GM19035 (cell line): ENCODE measurements around the gene KLHL2.

Experiments
- ATAC-seq: cut with Tn5 transposase; IDR thresholded peaks from one replicate; pipeline ENCODE4 v1.9.1; 2021; ENCODE audit not compliant: unreplicated experiment

Gene KLHL2

DNA sequence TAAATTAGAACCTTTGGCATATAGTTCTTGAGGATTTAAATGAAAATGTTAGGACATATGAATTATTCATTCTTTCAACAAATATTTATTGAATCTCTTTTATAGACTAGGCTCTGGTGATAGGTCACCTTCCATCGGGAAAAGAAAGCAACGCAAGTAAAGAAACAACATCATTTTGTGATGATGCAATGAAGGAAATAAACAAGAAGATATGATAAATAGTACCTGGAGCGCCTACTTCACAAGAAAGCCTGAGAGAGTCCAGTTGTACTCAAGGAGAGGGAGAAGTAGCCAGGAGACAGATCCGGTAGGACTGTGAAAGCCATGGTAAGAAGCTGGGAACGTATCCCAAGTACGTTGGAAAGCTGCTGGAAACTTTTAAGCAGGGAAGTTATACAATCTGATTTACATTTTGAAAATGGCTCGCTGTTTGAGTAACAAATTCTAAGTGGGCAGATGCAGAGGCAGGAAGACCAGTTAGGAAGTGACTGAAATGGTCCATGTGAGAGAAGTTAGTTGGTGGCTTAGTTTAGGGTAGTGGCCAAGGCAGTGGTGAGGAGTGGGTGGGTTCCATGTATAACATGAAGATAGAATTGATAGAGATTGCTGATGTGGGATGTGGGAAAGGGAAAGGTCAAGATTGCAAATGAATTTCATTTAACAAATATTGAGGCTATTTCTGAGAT lies 153.8 kb downstream of the KLHL2 start:
- ATAC-seq: no peak

DNA sequence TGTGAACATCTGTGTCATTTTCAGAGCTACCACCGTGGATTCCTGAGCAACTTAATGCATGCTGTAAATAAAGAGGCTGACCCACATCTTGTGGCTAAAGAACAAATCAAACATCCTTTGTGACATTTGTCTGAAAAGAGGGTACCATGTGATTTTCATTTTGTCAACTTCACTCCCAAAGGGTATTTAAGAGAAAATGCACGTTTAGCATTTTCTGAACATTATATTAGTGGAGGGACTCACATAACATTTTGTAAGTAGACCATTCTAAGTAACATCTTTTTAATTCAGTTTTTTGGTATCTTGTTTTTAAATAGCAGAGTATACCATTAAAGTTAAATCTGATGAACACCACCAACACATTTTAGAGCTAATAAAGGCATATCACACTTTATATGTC lies 154.4 kb downstream of the KLHL2 start:
- ATAC-seq: no peak

DNA sequence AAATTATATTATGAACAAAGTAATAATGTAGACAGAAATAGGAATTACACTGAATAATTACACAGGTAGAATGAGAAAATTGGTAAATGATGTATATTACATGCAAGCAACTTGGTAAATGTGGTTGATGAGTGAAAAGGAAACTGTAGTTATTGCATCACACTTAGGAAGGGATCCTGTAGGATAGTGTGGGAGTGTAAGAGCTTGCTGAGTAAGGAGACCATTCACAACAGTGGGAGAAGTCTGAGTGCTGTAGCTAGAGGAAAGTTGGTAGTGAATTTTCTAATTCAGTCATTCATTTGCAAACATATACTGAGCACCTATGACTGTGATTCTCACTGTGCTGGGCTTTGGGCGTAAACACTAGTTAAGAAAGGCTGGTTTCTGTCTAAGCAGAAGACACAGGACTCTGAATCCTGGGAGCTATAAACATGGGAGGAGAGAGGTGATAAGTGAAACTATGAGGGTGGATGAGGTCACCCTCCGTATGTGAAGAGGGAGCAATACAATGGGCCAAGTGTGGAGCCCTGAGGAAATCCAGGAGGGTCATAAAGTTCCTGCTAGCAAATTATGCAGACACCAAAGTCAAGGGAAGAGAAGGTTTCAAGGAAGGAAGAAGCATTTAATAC lies 157.2 kb downstream of the KLHL2 start:
- ATAC-seq: no peak

DNA sequence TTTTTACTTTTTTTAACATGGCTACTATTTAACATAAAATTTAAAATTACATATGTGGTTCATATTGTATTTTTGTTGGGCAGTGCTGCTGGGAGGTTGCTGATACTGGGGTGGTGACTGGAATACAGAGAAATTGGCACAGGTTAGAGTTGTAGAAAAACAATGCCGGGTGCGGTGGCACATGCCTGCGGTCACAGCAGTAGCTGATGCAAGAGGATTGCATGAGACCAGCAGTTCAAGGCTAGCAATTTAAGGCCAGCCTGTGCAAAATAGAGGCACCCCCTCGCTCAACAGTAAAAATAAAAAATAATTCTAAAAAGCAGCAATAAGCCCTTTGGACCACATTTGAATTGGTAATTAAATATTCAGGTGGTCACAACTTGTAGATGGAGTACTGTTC lies 159.7 kb downstream of the KLHL2 start:
- no peak for ATAC-seq

DNA sequence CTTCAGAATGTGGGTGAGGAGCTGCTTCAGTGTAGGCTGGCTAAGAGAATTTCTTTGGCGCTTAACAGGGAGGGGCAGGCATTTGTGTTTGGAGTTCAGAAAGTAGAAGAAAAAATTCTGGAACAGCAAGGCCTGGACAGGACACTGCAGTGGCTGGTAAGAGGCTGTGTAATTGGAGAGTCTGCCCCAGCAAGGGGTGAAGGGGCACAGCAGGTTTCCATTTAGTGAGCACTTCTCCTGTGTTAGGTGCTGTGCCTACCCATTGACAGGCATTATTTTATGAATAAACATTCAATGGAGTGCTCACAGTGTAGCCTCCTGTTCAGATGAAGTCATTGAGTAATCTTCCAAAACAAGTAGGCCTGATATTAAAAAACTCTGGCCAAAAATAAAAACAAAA lies 160.8 kb downstream of the KLHL2 start:
- no peak for ATAC-seq

DNA sequence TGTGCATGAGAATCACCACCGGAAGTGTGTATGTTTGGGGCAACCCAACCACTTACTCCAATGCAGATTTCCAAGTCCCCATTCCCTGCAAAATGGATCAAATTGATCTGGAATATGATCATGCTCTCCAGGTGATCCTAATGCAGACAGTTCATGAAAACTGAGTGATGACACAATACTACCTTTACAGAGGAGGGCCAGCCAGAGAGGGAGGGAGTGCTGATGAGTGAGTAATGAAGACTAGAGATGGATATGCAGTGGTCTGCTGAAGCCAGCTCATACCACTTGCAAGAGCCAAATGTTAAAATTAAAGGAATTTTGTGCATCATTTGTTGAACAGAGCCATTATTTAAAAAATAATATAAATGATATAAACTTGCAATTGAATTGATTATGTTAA lies 161.2 kb downstream of the KLHL2 start:
- ATAC-seq: no peak

DNA sequence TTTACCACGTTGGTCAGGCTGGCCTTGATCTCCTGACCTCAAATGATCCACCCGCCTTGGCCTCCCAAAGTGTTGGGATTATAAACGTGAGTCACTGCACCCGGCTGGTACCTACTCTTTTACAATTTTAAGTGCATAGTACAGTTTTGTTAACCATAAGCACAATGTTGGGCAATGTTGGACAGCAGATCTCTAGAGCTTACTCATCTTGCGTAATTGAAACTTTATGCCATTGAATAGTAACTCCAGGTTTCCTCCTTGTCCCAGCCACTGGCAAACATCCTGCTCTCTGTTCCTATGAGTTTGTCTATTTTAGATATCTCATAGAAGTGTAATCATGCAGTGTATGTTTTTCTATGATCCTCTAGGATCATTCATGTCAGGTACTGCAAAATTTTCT lies 162.2 kb downstream of the KLHL2 start:
- no peak for ATAC-seq

DNA sequence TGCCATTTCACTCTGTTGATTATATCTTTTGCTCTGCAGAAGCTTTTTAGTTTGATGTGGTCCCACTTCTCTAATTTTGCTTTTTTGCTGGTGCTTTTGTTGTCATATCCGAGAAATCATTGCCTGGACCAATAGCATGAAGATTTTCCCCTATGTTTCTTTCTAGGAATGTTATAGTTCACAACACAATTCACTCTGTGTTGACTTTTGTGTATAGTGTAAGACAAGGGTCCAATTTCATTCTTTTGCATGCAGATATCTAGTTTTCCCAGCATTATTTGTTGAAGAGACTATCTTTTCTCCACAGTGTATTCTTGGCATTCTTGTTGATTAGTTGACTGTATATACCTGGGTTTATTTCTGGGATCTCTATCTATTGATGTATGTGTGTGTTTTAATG lies 163.2 kb downstream of the KLHL2 start:
- ATAC-seq: no peak
